Measurements from ENCODE around the gene USP31. TPM values are rescaled to one million over a fixed set of nuclear protein-coding genes. Genes with fewer than 3 reads are reported as not detected.

The USP31 gene
- polyA plus RNA-seq, 2 of the 4 experiments (the other 2 are of a cell fraction): 8.3 to 18.0 TPM

DNA sequence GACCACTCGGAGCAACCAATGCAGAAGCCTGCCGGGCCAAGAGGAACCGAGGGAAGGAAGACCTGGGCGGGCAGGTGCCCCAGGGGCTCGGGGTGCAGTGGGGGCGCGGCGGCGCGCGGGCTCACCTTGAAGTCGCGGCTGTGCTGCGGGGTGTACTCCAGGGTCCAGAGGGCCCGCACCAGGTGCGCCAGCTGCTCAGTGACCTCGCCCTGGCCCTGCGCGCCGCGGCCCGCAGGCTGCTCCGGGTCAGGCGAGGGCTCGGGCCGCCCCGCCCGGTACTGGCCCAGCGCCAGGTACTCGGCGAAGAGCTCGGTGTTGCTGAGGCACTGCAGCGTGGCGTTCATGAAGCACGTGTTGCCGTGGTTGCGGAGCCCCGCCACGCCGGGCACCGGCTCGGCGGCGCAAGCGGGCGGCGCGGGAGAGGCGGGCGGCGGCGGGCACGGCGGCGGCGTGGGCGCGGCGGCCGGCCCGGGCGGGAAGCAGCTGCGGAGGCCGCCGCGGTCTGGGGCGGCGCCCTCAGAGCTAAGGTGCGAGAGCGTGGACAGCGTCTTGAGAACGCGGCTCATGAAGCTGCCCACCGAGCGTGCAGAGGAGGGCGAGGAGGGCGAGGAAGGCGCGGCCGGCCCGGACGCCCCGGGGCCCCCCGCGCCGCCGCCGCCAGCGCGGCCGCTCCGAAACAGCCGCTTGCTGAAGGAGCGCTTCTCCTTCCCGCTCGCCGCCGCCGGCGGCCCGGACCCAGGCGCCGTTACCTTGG, 562 bp downstream of the USP31 start:
- H3K9me3 ChIP-seq: no peaks in the 10 kb centered on the region
- 6% methylated on average over 7 of the region's 103 CpGs for WGBS (ENCODE audit: missing lambda C conversion rate)
- ChIA-PET POLR2A (interaction anchor here (0.8 to 1.4 kb wide), 2 partner anchors 16 to 77 kb away, joined by 3 to 7 read pairs; no protein-coding TSS in a partner anchor), CTCF (interaction anchor here (0.6 to 3.1 kb wide), 6 partner anchors 36 to 286 kb away, joined by 3 to 11 read pairs (median 3); no protein-coding TSS in a partner anchor)
- TF ChIP-seq MYC (IDR thresholded peaks at IDR 0.05; ENCODE audit: borderline replicate concordance, low read length) (peak; percentile 63; the same call in 1 of the 2 replicates), KDM1A (IDR thresholded peaks at IDR 0.05; ENCODE audit: low read depth) (peak; percentile 2; the same call in 1 of the 2 replicates), RFX5 (IDR thresholded peaks at IDR 0.05) (no peak), TFCP2L1 (CRISPR knock-in tag; IDR thresholded peaks at IDR 0.05) (no peak), HOXA7 (CRISPR knock-in tag; IDR thresholded peaks at IDR 0.05) (no peak), HDAC2 (IDR thresholded peaks at IDR 0.05) (no peak), CBX2 (IDR thresholded peaks at IDR 0.05; ENCODE audit: borderline replicate concordance, low read depth) (no peak), CHD4 (IDR thresholded peaks at IDR 0.05; ENCODE audit: borderline replicate concordance) (no peak), PHF8 (IDR thresholded peaks at IDR 0.05; ENCODE audit: borderline replicate concordance, low read depth) (peak; percentile 27; the same call in 1 of the 2 replicates), POLR2AphosphoS2 (conservative IDR thresholded peaks at IDR 0.05; ENCODE audit: low read length) (no peak), POLR2A (IDR thresholded peaks at IDR 0.05; ENCODE audit: low read length) (no peak), TP53 (CRISPR knock-in tag; IDR thresholded peaks at IDR 0.05) (no peak), NR3C1 (IDR thresholded peaks at IDR 0.05) (no peak)
- TF ChIP-seq, protein P1, sequence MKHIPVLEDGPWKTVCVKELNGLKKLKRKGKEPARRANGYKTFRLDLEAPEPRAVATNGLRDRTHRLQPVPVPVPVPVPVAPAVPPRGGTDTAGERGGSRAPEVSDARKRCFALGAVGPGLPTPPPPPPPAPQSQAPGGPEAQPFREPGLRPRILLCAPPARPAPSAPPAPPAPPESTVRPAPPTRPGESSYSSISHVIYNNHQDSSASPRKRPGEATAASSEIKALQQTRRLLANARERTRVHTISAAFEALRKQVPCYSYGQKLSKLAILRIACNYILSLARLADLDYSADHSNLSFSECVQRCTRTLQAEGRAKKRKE (CRISPR knock-in tag; IDR thresholded peaks at IDR 0.05; ENCODE audit: low read depth): no peak
- TF ChIP-seq, protein P2, sequence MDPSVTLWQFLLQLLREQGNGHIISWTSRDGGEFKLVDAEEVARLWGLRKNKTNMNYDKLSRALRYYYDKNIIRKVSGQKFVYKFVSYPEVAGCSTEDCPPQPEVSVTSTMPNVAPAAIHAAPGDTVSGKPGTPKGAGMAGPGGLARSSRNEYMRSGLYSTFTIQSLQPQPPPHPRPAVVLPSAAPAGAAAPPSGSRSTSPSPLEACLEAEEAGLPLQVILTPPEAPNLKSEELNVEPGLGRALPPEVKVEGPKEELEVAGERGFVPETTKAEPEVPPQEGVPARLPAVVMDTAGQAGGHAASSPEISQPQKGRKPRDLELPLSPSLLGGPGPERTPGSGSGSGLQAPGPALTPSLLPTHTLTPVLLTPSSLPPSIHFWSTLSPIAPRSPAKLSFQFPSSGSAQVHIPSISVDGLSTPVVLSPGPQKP (IDR thresholded peaks at IDR 0.05; ENCODE audit: low read depth, low read length): no peak
- TF ChIP-seq, protein P3, sequence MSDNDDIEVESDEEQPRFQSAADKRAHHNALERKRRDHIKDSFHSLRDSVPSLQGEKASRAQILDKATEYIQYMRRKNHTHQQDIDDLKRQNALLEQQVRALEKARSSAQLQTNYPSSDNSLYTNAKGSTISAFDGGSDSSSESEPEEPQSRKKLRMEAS (IDR thresholded peaks at IDR 0.05): peak; percentile 75
- peaks cover 47% of the 10 kb centered on the region for H3K4me1 ChIP-seq
- ATAC-seq: peak; percentile 38 to 73
- peak; percentile 35 to 59 for DNase-seq (ENCODE audit: low read depth in 1 of 2, low spot score in 1 of 2)
- peak overlapping the region; percentile 83 for H3K4me2 ChIP-seq
- peak overlapping the region; percentile 95 to 97 for H3K27ac ChIP-seq
- peak overlapping the region; percentile 64 for H3K4me3 ChIP-seq
- no peak for FAIRE-seq

DNA sequence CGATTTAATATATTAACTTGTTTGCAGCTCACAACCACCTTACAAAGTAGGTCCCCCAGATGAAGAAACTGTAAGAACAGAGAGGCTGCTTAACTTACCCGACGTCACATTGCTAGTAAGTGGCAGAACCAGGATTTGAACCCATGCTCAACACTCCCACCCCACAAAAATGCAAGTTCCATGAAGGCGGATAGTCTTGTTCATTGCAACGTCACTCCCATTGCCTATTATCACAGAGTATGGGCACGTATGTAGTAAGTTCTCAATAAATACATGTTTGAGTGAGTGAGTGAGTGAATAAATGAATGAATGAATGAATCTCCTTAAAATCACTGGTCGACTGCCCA, 1.1 kb downstream of the USP31 start:
- 22% methylated on average over 7 of the region's 7 CpGs for WGBS (ENCODE audit: missing lambda C conversion rate)
- peak overlapping the region; percentile 64 for H3K4me3 ChIP-seq
- peak; percentile 43 for TF ChIP-seq ZFP36 (IDR thresholded peaks at IDR 0.05; ENCODE audit: borderline replicate concordance, partially characterized antibody)
- TF ChIP-seq POLR2A (IDR thresholded peaks at IDR 0.05; ENCODE audit: low read length): no peak
- peak; percentile 67; the same call in 1 of the 2 replicates for TF ChIP-seq KDM1A (IDR thresholded peaks at IDR 0.05; ENCODE audit: low read depth)
- ATAC-seq: no peak
- peaks cover 52% of the 10 kb centered on the region for H3K4me1 ChIP-seq
- peak overlapping the region; percentile 83 for H3K4me2 ChIP-seq
- no peaks in the 10 kb centered on the region for H3K9me3 ChIP-seq
- peak in 1 of 2 experiments; percentile 35 for DNase-seq (ENCODE audit: low read depth in 1 of 2, low spot score in 1 of 2)
- ChIA-PET POLR2A (interaction anchor here (0.8 to 1.4 kb wide), 2 partner anchors 15 to 77 kb away, joined by 3 to 7 read pairs; no protein-coding TSS in a partner anchor), CTCF (interaction anchor here (0.6 to 3.1 kb wide), 2 partner anchors 70 to 287 kb away, joined by 4 to 11 read pairs; no protein-coding TSS in a partner anchor)
- peak overlapping the region; percentile 95 to 97 for H3K27ac ChIP-seq
- FAIRE-seq: no peak

DNA sequence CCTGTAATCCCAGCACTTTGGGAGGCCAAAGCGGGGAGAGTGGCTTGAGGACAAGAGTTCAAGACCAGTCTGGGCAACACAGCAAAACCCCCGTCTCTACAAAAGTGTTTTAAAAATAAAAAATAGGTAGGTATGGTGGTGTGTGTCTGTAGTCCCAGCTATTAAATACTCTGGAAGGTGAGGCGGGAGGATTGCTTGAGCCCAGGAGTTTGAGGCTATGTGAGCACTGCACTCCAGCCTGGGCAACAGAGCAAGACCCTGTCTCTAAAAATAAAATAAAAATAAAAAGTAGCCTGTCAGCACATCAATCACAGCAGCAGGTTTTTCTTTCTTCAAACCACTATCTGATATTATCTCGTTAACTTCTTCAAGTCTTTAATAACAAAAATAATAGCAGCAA, 1.6 kb downstream of the USP31 start:
- ChIA-PET POLR2A (no interaction called here), CTCF (interaction anchor here (1.3 to 1.5 kb wide), 2 partner anchors 74 to 287 kb away, joined by 3 to 5 read pairs; no protein-coding TSS in a partner anchor)
- peak overlapping the region; percentile 83 for H3K4me2 ChIP-seq
- peak overlapping the region; percentile 95 to 97 for H3K27ac ChIP-seq
- H3K4me3 ChIP-seq: peak overlapping the region; percentile 64
- FAIRE-seq: no peak
- no peak for ATAC-seq
- H3K4me1 ChIP-seq: peaks cover 57% of the 10 kb centered on the region
- TF ChIP-seq TFCP2L1 (CRISPR knock-in tag; IDR thresholded peaks at IDR 0.05): no peak
- TF ChIP-seq HOXA7 (CRISPR knock-in tag; IDR thresholded peaks at IDR 0.05): no peak
- no peak for TF ChIP-seq JUN (IDR thresholded peaks at IDR 0.05)
- no peak for TF ChIP-seq SMC3 (IDR thresholded peaks at IDR 0.05)
- TF ChIP-seq EHMT2 (IDR thresholded peaks at IDR 0.05; ENCODE audit: low read depth): no peak
- TF ChIP-seq GATA3 (IDR thresholded peaks at IDR 0.05; ENCODE audit: borderline replicate concordance): no peak
- TF ChIP-seq ZC3H11A (IDR thresholded peaks at IDR 0.05): no peak
- TF ChIP-seq CBX2 (IDR thresholded peaks at IDR 0.05; ENCODE audit: borderline replicate concordance, low read depth): no peak
- TF ChIP-seq MAZ (IDR thresholded peaks at IDR 0.05; ENCODE audit: borderline replicate concordance, low read depth, low read length): no peak
- no peak for TF ChIP-seq FOSL2 (IDR thresholded peaks at IDR 0.05)
- no peak for TF ChIP-seq FOSL2 (CRISPR knock-in tag; IDR thresholded peaks at IDR 0.05)
- TF ChIP-seq BHLHE40 (IDR thresholded peaks at IDR 0.05; ENCODE audit: low read depth, low read length): no peak
- no peak for TF ChIP-seq JUNB (IDR thresholded peaks at IDR 0.05)
- TF ChIP-seq, protein P2 (IDR thresholded peaks at IDR 0.05; ENCODE audit: low read depth, low read length): no peak
- TF ChIP-seq HOXB5 (CRISPR knock-in tag; IDR thresholded peaks at IDR 0.05): no peak
- WGBS (ENCODE audit: missing lambda C conversion rate): 69% methylated on average over 4 of the region's 4 CpGs
- DNase-seq (ENCODE audit: low read depth in 1 of 2, low spot score in 1 of 2): no peak
- H3K9me3 ChIP-seq: no peaks in the 10 kb centered on the region

Measured in A549 (cell line).